RWPE2 (cell line): Measurements from ENCODE around the gene ALDOC.

Source experiments
- ATAC-seq: fragments of 200-7000 bp; cut with Tn5 transposase; 3 replicates; pipeline ENCODE4 v1.9.1; 2021; ENCODE audit warnings: low read depth
- DNase-seq: peaks from one replicate; pipeline ENCODE4 v3.0.0-alpha.2; 2020; ENCODE audit warnings: low spot score
- H3K27ac ChIP-seq: fragments of 450-650 bp; 2 replicates; pipeline ENCODE4 v1.5.1; 2017; ENCODE audit warnings: mild to moderate bottlenecking; ENCODE audit not compliant: poor library complexity, severe bottlenecking
- H3K27me3 ChIP-seq: fragments of 250-450 bp; sonication (Bioruptor Pico); 2 replicates; pipeline ENCODE4 v1.5.1; 2021; ENCODE audit warnings: mild to moderate bottlenecking, moderate library complexity; ENCODE audit not compliant: insufficient read depth, poor library complexity, severe bottlenecking
- H3K36me3 ChIP-seq: fragments of 250-450 bp; sonication (Bioruptor Pico); 2 replicates; pipeline ENCODE4 v1.5.1; 2020; ENCODE audit warnings: low read depth, mild to moderate bottlenecking, moderate library complexity
- H3K4me1 ChIP-seq: fragments of 250-450 bp; sonication (Bioruptor Pico); 2 replicates; pipeline ENCODE4 v1.5.1; 2021; ENCODE audit warnings: mild to moderate bottlenecking, moderate library complexity; ENCODE audit not compliant: insufficient read depth, poor library complexity, severe bottlenecking
- H3K4me3 ChIP-seq: fragments of 250-450 bp; sonication (Bioruptor Pico); 2 replicates; pipeline ENCODE4 v1.5.1; 2021; ENCODE audit warnings: mild to moderate bottlenecking, moderate library complexity; ENCODE audit not compliant: severe bottlenecking
- H3K9me3 ChIP-seq: fragments of 250-450 bp; sonication (Bioruptor Pico); 2 replicates; pipeline ENCODE4 v1.5.1; 2021; ENCODE audit warnings: mild to moderate bottlenecking, moderate library complexity; ENCODE audit not compliant: severe bottlenecking
- CTCF ChIP-seq: fragments of 450-650 bp; IDR thresholded peaks from one replicate; pipeline ENCODE4 v1.5.1; 2017; ENCODE audit warnings: mild to moderate bottlenecking, moderate library complexity; ENCODE audit not compliant: poor library complexity, severe bottlenecking

Gene ALDOC

GRCh38 chr17:28584434-28584833 lies 7.7 kb upstream of the ALDOC start:
- Histone ChIP-seq H3K4me1 (no peaks in the 10 kb centered on the region), H3K9me3 (no peaks in the 10 kb centered on the region), H3K27ac (no peak overlapping the region), H3K4me3 (no peak overlapping the region), H3K36me3 (peaks cover 78% of the 10 kb centered on the region), H3K27me3 (no peaks in the 10 kb centered on the region)
- no peak for ATAC-seq
- TF ChIP-seq CTCF, result no peak
- no peak for DNase-seq

GRCh38 chr17:28582513-28582912 lies 5.8 kb upstream of the ALDOC start:
- ATAC-seq, result no peak
- DNase-seq, result no peak
- Histone ChIP-seq H3K27ac (no peak overlapping the region), H3K4me3 (no peak overlapping the region), H3K9me3 (no peaks in the 10 kb centered on the region), H3K36me3 (peaks cover 81% of the 10 kb centered on the region), H3K27me3 (no peaks in the 10 kb centered on the region), H3K4me1 (no peaks in the 10 kb centered on the region)
- TF ChIP-seq CTCF, result no peak

GRCh38 chr17:28580959-28581358 lies 4.3 kb upstream of the ALDOC start:
- peaks cover 72% of the 10 kb centered on the region for H3K36me3 ChIP-seq
- H3K9me3 ChIP-seq, result no peaks in the 10 kb centered on the region
- H3K27me3 ChIP-seq, result no peaks in the 10 kb centered on the region
- ATAC-seq (no peak), DNase-seq (no peak)
- peaks cover 4% of the 10 kb centered on the region for H3K4me1 ChIP-seq
- H3K27ac ChIP-seq, result no peak overlapping the region
- H3K4me3 ChIP-seq, result no peak overlapping the region
- TF ChIP-seq CTCF, result no peak

- ATAC-seq, result no peak
- TF ChIP-seq CTCF, result no peak
- Histone ChIP-seq H3K9me3 (no peaks in the 10 kb centered on the region), H3K4me1 (peaks cover 4% of the 10 kb centered on the region), H3K36me3 (peaks cover 64% of the 10 kb centered on the region), H3K27ac (no peak overlapping the region), H3K27me3 (no peaks in the 10 kb centered on the region), H3K4me3 (no peak overlapping the region)
- DNase-seq, result no peak
Observed at GRCh38 chr17:28579526-28579925, 2.8 kb upstream of the ALDOC start.

GRCh38 chr17:28578246-28579195 lies 1.8 kb upstream of the ALDOC start:
- DNase-seq, result no peak
- Histone ChIP-seq H3K4me3 (no peak overlapping the region), H3K36me3 (peaks cover 59% of the 10 kb centered on the region), H3K4me1 (peaks cover 4% of the 10 kb centered on the region), H3K9me3 (no peaks in the 10 kb centered on the region), H3K27ac (no peak overlapping the region), H3K27me3 (no peaks in the 10 kb centered on the region)
- no peak for TF ChIP-seq CTCF
- no peak for ATAC-seq
